NB4 (cell line): Measurements from ENCODE around the gene CDKN2D.

Experiments
- CTCF ChIP-seq: IDR thresholded peaks from one replicate; pipeline ENCODE4 v1.5.1; 2012; ENCODE audit warnings: low read depth, low read length
- MAX ChIP-seq: IDR thresholded peaks from 2 replicates; pipeline ENCODE4 v1.6.1; 2011; ENCODE audit warnings: low read depth, low read length
- POLR2A ChIP-seq: IDR thresholded peaks from 2 replicates; pipeline ENCODE4 v1.6.1; 2011; ENCODE audit warnings: mild to moderate bottlenecking; ENCODE audit not compliant: insufficient read length; ENCODE audit errors: extremely low read depth

DNA sequence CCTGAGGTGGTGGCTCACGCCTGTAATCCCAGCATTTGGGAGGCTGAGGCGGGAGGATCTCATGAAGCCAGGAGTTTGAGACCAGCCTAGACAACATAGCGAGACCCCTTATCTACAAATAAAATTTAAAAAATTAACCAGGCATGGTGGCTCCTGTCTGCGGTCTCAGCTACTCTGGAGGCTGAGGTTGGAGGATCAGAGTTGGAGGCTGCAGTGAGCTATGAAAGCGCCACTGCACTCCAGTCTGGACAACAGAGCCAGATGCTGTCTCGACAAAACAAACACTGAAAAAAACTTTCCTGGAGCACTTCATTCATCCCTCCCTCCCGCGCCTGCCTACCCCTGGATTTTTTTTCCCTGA lies 25.7 kb downstream of the CDKN2D start:
- no peak for TF ChIP-seq CTCF
- TF ChIP-seq MAX: no peak
- no peak for TF ChIP-seq POLR2A
